Activated CD4-positive, alpha-beta T cell treated with anti-CD3 and anti-CD28 coated beads for 1 hour (primary cell): ENCODE measurements around the gene CYP4F22.
"Not testable (repeated sequence)": the region's sequence is repeated elsewhere in the genome, so short reads cannot be mapped to it uniquely, and the experiment has no call there.

Experiments
- DNase-seq: peaks from one replicate; pipeline ENCODE4 v3.0.0-alpha.2; 2020

Gene CYP4F22

GRCh38 chr19:15495151-15495550 lies 13.2 kb upstream of the CYP4F22 start:
- no peak for DNase-seq

DNA sequence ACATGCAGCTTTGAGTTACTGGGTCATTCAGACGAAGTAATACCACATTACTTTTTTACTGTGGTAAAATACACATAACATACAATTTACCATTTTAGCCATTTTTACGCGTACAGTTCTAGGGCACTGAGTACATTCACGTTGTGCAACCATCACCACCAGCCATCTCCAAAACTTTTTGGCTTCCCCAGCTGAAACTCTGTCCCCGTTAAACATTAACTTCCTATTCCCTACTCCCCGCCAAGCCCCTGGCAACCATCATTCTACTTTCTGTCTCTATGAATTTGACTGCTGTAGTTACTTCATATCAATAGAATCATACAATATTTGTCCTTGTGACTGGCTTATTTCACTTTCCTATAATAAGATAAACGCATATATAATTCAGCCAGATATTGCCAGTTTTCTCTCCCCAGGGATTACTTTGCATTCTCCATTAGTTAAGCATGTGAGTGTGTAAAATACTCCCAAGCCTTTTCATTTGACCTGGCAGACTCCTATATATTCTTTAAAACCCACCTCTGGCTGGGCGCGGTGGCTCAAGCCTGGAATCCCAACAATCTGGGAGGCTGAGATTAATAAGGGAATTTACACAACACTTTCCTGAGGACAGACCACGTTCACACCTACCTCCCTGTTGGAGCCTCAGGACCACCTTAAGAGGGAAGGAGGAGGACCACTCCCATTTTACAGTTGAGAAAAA lies 10.0 kb upstream of the CYP4F22 start:
- DNase-seq: no peak

DNA sequence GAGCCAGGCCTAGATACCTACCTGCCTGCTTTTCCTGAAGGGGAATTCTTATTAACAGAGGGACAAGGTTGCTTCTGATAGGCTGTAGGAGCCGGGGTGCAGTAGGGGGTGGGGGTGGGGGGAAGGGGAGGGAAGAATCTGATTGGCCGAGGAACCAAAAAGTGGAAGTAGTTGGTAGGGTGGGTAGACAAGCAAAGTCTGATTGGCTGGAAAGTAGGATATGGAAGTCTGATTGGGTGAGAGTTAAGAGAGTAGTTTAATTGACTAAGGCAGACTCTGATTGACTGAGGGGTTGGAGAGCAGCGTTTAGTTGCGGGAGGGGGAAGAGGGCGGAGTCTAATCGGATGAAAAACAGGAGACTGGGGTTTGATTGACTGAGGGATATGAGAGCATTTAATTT lies 9.4 kb upstream of the CYP4F22 start:
- no peak for DNase-seq

DNA sequence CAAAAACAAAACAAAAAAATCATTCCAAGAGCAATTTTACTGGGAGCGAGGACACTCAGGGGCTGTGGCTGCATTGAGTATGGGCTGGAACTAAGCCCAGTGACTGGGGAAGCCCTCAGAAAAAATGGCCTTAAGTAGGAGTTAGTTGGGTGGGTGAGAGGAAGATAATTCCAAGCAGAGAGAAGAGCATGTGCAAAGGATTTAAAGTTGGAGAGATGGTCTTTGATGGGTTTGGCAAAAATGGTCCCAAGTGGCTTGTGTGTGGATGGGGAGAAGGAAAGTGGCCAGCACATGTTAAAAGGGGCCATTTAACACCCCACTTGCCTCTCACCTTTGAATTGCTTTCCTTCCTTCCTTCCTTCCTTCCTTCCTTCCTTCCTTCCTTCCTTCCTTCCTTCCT lies 6.7 kb upstream of the CYP4F22 start:
- no peak for DNase-seq

- no peak for DNase-seq
Observed at GRCh38 chr19:15502264-15502663, 6.1 kb upstream of the CYP4F22 start.

DNA sequence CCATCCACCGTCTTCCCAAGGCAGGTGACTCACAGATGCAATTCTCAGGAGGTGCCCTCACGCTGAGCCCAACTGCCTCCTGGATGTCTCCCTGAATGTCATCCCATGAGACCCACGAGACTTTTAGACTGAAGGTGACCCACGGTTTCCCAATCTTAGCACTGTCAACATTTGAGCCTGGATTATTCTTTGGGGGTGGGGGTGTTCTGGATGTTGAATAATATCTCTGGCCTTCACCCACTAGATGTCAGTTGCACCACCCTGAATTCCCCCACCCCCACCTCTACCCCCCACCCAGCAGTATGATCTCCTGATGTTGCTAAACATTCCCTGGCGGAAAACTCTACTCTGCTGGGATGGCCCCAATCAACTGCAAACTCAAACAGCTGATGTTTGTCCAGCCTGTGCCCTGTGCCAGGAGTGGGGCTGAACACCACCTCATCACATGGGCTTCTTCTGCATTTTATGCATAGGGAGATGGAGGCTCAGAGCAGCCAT lies 2.2 kb upstream of the CYP4F22 start:
- no peak for DNase-seq

GRCh38 chr19:15507068-15508034 lies 974 bp upstream of the CYP4F22 start:
- no peak for DNase-seq

DNA sequence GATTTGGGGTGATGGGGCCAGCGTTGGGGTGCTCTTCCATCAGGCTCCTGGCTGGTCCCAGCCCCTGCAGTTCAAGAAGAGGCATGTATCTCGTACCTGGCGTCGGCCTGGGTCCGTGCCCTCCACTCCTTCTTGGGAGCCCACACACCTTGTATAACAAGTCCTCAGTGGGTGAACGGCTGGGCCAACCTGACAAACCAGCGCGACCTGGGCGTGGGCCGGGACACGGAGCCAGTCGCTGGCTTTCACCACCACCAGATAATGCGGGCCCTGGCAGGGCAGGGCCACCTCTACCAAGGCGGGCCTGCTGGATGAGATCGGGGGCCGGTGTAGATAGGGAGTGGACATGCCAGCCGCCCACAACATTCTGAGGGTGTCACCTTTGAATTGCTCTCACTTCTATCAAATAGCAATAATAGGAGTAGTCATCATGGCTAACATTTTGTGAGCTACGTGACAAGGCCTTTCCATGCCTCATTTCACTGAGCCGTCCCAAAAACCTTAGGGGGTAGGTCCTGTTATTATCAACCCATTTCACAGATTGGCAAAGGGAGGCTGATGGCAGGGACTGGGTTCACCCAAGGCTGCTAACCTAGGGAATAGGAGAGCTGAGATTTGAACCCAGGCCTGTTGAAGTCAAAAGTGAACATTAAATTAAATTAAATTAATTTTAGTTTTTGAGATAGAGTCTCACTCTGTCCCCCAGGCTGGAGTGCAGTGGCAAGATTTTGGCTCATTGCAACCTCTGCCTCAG lies 3.5 kb downstream of the CYP4F22 start:
- no peak for DNase-seq

DNA sequence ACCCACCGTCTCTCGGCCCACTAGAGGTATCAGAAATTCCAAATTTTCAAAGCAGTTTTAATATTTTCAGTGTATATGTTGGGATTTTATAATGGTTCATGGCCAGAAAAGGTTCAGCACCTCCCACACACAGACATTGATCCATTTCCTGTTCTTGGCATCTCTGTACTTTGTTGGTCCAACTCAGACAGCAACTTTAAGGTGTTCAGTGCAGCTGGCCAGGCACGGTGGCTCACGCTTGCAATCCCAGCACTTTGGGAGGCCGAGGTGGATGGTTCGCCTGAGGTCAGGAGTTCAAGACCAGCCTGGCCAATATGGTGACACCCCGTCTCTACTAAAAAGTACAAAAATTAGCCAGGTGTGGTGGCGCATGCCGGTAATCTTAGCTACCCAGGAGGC lies 6.9 kb downstream of the CYP4F22 start:
- not testable (repeated sequence) for DNase-seq

- no peak for DNase-seq
Observed at GRCh38 chr19:15516363-15516762, 8.0 kb downstream of the CYP4F22 start.

- DNase-seq: no peak
Observed at GRCh38 chr19:15517778-15518177, 9.5 kb downstream of the CYP4F22 start.

DNA sequence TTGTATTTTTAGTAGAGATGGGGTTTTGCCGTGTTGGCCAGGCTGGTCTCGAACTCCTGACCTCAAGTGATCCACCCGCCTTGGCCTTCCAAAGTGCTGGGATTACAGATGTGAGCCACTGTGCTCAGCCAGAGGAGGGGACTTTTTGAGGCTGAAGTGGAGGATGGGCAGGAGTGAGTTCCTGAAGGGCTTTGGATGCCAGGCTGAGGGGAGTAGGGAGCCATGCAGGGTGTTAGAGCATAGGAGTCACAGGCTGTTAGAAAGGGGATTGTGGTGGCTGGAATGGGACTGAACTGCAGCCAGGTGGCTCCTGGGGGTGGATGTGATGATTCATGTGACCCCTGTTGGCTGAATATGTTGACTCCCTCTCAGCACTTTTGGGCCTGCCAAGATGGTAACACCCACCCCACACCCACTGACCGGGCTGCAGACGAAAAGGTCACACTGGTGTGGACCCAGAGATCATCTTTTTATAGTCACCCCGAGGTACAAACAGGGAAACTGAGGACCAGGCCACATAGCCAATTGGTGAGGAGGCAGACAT lies 11.2 kb downstream of the CYP4F22 start:
- no peak for DNase-seq

GRCh38 chr19:15524781-15525180 lies 16.5 kb downstream of the CYP4F22 start:
- DNase-seq: no peak

DNA sequence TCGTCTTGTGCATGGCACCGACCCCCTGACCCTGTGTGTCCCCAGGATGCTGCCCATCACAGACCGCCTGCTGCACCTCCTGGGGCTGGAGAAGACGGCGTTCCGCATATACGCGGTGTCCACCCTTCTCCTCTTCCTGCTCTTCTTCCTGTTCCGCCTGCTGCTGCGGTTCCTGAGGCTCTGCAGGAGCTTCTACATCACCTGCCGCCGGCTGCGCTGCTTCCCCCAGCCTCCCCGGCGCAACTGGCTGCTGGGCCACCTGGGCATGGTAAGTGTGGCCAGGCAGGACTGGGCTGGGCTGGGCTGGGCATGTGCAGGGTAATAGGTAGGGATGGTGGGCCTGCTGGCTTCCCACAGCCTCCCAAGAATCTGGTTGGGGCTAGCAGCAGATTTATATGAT lies 17.0 kb downstream of the CYP4F22 start:
- no peak for DNase-seq

DNA sequence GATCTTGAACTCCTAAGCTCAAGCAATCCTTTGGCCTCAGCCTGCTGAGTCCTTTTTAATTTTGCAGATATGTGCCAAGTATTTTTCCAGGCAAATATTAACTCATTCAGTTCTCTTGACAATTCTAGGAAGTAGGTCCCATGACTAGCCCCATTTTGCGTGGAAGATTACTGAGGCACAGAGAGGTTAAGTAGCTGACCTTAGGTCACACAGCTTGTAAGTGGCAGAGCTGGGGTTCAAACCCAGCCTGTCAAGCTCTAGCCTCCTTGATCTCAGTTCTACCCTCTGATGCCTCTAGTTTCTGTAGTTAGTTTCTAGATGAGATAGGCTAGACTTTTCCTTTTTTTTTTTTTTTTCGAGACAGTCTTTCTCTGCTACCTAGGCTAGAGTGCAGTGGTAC lies 18.1 kb downstream of the CYP4F22 start:
- DNase-seq: no peak

DNA sequence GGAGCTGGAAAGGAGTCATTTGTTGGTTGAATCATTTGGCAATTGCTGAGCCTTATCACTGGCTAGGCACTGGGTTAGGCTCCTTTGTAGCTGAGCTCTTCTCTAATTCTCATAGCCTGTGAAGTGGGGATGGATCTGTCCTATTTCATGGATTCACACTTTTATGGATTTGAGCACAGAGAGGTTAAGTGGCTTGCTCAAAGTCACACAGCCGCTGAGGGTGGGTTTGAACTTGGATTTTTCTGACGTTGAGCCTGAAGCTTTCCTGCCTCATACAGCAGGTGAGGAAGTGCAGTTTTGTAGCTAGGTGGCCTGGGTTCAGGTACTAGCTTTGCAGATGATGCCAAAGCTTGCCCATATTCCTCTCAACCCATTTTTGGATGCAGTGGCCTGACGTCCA lies 19.4 kb downstream of the CYP4F22 start:
- DNase-seq: no peak

GRCh38 chr19:15529774-15530372 lies 21.5 kb downstream of the CYP4F22 start:
- DNase-seq: no peak

- DNase-seq: no peak
Observed at GRCh38 chr19:15532779-15533521, 24.6 kb downstream of the CYP4F22 start.

DNA sequence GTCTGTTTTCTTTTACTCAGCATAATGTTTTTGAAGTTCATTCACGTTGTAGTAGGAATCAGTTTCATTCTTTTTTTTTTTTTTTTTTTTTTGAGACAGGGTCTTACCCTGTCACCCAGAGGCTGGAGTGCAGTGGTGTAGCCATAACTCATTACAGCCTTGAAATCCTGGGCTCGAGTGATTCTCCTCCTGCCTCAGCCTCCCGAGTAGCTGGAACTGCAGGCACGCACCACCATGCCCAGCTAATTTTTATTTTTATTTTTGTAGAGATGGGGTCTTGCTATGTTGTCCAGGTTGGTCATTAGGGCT lies 25.2 kb downstream of the CYP4F22 start:
- DNase-seq: not testable (repeated sequence)

- DNase-seq: no peak
Observed at GRCh38 chr19:15534957-15535864, 26.9 kb downstream of the CYP4F22 start.

GRCh38 chr19:15536350-15536749 lies 28.0 kb downstream of the CYP4F22 start:
- no peak for DNase-seq
